HG03135 (cell line): ENCODE data around the gene SUN5.
"Not testable (repeated sequence)": the region's sequence is repeated elsewhere in the genome, so short reads cannot be mapped to it uniquely, and the experiment has no call there.

Source experiments
- ATAC-seq: cut with Tn5 transposase; IDR thresholded peaks from one replicate; pipeline ENCODE4 v1.9.1; 2021; ENCODE audit warnings: mild to moderate bottlenecking, moderate library complexity; ENCODE audit not compliant: unreplicated experiment

The SUN5 gene, protein sequence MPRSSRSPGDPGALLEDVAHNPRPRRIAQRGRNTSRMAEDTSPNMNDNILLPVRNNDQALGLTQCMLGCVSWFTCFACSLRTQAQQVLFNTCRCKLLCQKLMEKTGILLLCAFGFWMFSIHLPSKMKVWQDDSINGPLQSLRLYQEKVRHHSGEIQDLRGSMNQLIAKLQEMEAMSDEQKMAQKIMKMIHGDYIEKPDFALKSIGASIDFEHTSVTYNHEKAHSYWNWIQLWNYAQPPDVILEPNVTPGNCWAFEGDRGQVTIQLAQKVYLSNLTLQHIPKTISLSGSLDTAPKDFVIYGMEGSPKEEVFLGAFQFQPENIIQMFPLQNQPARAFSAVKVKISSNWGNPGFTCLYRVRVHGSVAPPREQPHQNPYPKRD

DNA sequence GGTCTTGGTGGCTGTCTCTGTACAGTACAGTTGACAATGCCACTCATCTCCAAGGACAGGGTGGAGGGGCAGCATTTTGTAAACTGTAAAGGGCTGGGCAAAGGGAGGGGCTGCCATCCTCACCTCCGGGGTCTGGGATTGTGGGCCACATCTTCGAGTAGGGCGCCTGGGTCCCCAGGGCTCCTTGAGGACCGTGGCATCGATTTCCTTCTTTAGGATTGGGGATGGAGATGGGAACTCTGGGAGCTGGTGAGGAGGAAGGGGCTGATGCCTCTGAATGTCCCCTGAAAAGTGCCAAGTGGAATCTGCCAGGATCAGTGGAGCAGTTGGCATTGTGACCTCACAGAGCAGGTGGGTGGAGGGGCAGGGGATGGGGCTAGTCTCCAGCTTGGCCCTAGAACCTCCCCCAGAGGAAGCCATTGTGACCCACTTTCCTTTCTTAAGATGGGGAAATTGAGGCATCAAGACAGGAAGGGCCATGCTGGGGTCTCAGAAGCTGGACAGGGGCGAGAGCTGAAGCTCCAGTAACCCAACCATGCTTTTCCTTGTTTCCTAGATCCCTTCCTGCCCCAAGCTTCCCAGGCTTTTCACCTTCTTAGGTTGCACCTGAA is at the start of gene SUN5:
SUN5 (minus strand) TSS at position 293 of the 611 bp plus-strand sequence; CDS start at position 200, 93 bp downstream.
- no peak for ATAC-seq

DNA sequence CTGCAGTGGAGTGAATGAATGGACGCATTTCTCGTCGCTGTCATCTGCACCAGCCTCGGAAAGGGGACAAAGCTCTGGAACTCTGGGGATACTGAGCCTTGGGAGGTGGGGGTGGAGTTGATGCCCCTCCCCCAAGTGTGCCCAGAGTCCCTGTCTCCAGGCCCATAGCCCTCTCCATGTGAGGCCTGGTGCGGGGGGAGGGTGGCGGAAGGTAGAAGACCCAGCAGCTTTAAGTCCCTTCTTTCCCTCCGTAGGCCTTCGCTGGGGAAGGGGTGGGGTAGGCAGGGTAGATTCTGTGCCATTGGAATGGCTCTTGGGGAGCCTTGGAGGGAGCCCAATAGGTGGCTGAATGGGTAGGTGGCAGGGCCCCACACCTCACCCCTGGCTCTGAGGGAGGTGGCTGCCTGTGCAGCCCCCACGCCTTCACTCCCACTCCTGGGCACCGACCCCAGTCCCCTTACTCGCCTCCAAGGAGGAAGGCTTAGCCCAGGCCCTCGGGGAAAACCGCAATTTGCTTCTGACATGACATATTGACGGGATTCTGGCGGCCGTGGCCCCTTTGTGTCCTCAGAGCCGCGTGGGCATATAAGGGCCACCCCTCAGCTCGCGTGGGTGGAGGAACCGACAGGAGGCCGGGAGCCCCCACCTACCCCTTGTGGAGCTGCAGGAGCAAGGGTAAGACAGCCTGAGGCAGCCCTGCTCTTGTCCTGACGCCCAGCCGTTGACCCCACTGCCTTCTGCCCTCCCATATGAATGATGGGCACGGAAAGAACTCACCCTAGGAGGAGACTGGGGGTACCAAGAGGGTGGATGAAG is 49.3 kb upstream of the SUN5 start, which contains the start of gene BPIFB3:
BPIFB3 (plus strand) TSS at position 613 of the 816 bp plus-strand sequence. CDS start 1,533 bp downstream, outside the sequence.
- no peak for ATAC-seq

DNA sequence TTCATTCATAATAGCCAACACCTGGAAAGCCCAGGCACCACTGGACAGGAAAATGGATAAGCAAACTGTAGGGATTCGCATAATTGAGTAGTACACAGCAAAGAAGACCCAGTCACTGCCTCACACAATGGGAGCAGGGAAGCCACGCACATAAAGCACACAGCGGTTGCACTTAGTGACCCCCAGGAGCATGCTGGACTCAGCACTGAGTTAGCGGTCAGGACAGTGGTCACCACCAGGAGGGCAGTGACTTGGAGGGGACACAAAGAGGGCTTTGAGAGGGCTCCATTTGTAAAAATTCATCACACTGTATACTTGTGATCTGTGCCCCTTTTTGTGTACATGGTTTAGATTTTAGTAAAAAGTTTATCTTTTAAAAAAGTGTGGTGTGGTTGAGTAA is 47.1 kb upstream of the SUN5 start:
- ATAC-seq, result no peak

DNA sequence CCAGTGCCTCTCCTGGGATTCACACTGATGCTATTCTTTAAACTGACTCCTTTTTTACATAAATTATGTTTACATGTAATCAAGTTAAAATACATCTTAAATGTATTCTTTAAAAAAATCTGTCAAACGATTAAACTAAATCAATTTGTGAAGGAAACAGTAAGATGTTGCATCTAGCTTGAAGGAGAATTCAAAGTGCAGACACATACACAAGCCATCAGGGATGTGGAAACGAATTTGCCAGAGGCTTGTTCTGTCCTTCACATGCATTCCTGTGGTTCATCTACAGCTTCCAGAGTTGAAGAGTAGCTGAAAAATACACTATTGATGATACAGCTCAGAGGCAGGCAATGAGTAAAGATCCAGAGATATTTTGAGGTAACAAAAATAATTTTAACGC is 42.2 kb upstream of the SUN5 start:
- no peak for ATAC-seq

DNA sequence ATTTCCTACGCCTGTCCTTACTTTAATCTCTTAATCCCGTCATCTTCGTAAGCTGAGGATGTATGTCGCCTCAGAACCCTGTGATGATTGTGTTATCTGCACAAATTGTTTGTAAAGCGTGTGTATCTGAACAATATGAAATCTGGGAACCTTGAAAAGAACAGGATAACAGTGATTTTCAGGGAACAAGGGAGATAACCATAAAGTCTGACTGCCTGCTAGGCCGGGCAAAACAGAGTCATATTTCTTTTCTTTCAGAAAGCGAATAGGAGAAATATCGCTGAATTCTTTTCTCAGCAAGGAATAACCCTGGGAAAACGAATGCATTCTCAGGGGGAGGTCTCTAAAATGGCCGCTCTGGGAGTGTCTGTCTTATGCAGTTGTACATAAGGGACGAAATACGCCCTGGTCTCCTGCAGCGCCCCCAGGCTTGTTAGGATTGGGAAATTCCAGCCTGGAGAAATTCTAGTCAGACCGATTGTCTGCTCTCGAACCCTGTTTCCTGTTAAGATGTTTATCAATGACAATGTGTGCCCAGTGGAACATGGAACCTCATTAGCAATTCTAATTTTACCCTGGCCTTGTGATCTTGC is 41.0 kb upstream of the SUN5 start:
- not testable (repeated sequence) for ATAC-seq

DNA sequence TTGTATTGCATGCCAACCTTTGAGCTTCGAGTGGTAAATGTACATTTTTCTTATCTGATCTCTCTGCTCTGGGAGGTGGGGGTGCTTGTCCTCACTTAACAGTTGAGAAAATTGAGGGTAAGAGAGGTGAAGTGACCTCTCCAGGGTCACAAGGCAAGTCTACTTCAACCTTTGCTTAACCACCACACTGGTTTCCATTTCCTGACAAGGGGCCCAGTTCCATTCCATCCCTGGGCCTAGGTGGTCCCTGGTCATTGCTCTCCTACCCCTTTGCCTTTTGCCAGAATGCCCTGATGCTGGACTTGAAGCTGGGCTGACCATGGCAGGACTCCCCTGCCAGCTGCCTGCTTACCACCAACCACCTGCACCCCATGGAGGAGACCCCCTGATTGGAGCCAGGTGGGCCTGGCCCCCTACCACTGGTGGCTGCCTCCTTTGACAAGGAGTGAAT is 39.5 kb upstream of the SUN5 start:
- ATAC-seq, result no peak

DNA sequence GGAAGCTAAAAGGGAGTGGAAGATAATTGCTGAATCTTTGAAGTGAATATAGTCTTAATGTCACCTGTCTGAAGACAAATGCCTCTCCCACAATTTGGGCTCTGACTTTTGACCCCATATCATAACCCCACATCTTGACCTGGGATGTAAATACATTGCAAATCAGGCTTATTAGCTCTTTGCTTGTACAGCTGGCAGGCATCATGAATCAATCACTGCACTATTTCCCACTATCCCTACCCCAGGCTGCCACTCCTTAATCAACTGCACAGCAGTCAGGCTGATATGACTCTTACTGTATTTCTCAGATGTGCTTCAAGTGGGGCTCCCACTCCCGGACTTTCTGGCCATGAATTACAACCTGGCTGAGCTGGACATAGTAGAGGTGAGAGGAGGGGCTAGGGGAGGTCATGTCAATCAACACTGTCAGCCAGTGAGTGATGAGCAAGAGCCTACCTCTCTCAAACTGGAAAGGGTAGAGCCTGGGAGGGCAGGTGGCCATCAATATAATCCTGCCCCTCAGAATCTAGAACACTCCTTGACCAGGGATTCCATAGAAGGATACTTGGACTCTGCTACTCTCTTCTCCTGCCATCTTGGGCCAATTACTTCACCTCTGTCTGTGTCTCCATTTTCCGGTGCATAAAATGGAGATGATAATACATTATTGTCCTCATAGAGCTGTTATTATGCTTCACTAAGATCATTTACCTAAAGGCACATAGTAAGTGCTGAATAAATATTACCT is 38.9 kb upstream of the SUN5 start:
- no peak for ATAC-seq

DNA sequence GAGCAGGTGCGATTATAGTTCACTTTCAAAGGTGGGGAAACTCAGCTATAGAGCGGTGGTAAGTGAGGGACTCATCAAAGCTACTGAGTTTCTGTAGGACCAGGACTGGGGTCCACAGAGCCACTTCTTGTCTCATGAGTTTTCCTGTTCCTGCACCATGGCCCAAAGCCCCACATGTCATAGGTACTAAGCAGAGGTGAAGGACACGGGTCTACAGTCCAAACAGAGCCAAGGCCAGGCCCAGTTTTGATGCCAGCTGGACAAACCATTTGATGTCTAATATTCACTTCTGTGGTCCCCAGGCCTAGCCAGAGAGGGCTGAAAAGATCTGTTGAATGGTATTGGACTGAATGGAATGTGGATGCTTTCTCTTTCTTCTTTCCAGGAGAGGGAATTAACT is 38.2 kb upstream of the SUN5 start:
- ATAC-seq, result no peak

DNA sequence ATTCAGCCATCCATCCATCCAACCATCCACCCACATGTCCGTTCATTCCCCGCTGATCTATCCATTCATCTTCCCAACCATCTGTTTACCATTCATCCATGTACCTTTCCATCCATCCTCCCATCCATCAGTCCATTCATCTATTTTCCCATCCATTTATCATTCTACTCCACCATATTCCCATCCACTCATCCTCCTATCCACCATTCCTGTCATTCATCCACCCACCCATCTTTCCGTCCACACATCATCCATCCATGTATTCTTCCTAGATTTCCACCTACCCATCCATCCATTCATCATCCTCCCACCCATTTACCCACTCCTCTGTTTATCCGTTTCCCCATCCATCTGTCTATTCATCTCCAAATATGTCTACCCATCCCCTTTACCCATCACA is 34.0 kb upstream of the SUN5 start:
- no peak for ATAC-seq

DNA sequence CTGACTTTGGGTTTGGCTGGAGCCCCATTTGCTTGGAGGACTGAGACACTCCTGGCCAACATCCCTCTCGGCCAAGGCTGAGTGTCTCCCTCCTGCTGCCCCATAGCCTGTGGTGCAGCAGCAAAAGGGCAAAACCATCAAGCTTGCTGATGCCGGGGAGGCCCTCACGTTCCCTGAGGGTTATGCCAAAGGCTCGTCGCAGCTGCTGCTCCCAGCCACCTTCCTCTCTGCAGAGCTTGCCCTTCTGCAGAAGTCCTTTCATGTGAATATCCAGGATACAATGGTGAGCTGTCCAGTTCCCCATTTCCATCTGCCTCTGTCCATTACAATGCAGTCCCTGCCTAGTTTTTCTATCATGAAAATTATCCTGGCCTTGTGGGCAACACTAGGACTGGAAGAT is 33.2 kb upstream of the SUN5 start:
- ATAC-seq, result no peak

DNA sequence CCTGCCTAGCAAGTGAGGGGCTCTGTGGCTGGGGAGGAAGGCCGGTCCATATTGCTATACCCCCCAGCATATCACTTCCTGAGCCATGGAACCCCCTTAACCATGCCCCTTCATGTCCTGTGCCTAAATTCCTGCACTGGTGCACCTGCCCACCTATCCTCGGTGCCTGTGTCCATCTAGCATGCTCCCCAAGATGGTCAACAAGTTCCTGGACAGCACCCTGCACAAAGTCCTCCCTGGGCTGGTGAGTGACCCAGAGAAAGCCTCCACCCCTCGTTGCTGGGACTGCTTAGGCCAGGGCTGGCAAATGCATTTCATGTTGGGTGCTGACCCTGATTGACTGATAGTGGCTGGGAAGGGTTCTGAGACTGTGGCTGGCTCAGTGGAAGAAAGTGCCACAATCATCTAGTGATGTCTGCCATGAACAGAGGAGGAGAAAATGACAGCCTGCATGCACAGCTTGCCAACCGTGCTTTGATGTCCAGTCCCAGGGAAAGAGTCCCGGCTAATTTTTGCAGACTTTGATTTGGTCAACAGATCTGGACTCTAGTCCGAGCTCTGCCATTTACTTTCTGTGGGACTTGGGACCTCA is 30.8 kb upstream of the SUN5 start:
- ATAC-seq, result no peak

DNA sequence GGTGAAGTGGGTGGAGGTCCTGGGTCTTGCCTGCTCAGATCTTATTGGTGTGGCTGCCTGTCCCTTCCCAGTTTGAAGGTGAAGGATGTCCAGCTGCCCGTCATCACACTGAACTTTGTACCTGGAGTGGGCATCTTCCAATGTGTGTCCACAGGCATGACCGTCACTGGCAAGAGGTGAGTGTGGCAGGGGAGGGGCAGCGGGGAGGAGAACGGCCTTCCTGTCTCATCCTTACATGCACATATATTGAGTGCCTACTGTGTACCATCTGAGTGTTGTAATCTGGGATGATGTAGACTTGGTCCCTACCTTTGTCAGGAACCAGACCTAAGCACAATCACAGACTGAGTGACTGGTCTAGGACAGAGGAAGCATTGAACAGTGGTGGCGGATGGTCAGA is 29.9 kb upstream of the SUN5 start:
- no peak for ATAC-seq

DNA sequence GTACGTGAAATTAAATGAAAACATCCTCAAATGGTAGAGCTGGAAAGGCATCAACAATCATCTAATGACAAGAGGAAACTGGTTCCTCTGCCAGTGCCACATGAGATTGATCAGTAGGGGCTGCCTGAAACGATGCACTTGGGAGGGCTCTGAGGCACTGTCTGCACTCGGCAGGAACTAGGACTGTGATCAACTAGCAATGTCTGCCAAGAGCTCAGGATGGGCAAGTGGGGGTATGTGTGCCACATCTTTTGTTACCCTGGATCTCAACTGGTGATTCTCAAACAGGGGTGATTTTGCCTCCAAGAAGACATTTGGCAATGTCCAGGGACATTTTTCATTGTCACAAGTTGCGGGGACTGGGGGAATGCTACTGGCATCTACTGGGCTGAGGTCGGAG is 29.1 kb upstream of the SUN5 start:
- no peak for ATAC-seq

DNA sequence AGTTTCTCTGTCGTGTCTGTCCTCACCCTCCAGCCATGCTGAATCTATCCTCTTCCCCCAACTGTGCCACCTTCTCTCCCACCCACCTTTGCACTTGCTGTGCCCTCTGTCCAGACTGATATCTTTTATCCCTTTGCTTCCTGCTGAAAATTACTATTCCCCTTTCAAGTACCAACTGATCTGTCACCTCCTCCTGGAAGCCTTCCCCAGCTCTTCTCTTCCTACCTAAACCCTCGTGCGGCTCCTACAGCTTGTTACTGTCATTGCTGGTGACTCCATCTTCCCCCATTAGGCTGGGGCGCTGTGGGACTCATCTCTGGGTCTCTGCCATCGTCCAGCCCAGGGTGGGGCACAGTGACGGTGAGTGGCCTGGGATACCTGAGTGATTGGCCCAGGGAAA is 28.3 kb upstream of the SUN5 start:
- no peak for ATAC-seq

DNA sequence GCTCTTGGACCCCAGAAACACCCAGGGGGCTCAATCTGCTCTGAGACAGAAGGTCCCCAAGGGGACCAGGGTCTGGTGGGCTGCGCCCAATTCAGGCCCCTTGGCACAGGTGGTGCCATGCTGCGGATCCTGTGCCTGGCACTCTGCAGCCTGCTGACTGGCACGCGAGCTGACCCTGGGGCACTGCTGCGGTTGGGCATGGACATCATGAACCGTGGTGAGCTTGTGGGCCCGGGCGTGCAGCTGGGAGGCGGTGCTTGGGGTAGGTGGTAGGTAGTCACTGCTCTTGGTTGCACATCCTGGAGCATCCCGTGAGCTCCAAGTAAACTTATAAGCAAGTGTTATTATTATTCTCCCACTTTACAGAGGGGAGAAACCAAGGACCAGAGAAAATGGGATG is 27.3 kb upstream of the SUN5 start, which contains the start of gene BPIFB6:
BPIFB6 (plus strand) TSS at position 118 of the 400 bp plus-strand sequence; CDS start at position 118, 0 bp downstream.
- ATAC-seq, result no peak

DNA sequence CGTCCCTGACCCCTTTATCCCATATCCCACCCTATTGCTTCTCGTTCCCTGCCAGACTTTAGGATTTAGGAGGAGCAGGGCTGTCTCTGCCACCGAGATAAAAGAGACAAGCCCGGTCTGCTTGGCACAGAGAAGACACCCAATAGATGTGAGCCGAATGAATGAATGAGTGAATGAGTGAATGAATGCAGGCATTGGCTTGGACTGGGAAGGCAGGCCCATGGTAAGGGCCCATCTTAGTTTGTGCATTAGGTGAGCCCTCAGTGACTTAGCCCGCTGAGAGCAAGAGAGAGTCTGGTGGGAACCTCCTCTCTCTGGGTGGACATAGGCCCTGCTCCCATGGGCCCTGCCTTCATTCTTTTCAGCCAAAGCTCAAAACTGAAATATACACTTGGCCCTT is 26.3 kb upstream of the SUN5 start:
- no peak for ATAC-seq

DNA sequence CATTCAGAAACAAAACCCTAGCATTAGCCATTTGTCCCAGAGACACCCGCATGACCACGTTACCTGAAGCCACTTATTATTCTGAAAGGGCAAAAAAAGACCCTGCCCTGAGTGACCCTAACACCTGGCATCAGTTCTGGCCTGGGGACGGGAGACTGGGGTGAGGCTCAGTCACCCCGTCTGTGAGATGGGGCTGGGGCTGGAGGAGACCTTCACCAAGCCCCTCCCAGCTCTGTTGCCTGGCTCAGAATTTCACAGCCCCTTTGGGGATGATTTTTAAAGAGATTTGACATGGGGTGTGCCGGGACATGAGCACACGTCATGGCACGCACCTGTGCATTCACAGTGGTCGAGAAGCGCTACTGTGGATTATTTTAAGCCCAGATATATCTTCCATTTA is 25.8 kb upstream of the SUN5 start:
- no peak for ATAC-seq

DNA sequence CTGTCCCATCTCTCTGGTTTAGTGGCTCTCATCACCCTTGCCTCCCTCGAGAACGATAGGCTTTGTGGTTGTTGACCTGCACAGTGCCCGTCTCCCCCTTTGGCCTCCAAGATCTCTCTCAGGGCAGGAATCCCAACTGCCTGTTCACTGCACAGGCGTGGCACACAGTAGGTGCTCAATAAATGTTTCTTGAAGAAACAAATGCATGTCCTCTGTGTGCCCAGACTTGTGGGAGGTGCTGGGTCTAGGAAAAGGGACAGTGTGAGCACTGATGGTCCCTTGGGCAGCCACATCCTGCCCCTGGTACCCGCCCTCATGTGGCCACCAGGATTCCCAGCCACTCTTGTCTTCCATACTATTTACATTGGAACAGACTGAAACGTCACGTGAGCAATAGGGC is 24.6 kb upstream of the SUN5 start:
- no peak for ATAC-seq

DNA sequence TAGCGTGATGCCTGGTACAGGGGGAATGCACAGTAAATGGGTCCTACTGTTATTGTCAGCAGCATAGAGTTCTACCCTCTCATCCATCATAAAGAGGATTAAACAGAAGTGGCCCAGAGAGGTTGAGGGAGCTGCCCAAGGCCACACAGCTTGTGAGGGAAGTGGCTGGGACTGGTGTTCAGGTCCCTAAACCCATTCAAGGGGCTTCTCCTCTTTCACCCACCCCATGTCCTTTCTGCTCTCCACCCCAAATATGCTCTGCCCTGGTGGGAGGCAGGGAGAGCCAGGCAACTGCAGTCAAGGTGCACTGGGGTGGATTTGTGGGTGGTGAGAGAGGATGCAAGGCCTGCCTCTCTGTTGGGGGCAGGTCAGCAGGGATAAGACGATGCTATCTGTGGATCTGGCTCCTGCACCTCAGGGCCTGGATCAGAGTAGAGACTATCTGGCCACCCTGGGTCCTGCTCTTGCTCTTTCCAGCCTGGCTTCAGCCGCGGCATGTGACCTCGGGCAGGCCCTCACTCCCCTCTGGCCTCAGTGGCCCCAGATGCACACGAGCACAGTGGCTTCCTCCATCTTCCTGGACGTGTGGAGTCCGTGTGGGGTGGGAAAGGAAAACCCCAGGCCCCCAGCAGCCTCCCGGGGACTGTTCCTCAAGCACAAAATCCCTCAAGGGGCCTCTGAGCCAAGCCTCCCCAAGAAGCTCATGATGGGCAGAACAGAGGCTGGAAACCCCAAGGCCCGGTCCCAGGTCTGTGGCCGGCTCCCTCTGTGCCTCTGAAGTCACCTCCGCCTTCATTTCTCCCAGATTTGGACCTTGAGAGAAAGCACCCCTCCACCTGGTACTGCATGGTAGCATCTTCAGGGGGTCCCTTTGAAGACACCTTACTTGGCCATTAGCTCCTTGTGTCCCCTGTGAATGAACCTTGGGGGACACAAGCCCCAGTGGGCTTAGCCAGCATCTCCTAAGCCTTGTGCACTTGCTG is 23.8 kb upstream of the SUN5 start:
- no peak for ATAC-seq
